Activated T-cell treated with anti-CD3 and anti-CD28 coated beads, Interleukin-2, amount 50 U/mL, for 1 hour (primary cell): ENCODE measurements around the gene SEC16B.

Experiments used
- DNase-seq: peaks from one replicate; pipeline ENCODE4 v3.0.0-alpha.2; 2020

SEC16B gene

DNA sequence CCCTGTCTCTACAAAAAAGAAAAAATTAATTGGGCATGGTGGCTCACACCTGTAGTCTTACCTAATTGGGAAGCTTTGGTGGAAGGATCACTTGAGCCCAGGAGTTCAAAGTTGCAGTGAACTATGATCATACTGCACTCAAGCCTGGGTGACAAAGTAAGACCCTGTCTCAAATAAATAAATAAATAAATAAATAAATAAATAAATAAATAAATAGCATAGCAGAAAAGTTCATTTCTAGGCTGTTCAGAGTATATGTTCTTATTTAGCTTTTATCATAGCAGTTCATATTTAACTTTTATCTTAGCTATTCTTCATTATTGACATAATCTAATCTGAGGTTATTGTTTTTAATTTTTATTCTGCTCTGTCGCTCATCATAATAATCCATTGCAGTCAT is 8.7 kb upstream of the SEC16B start:
- DNase-seq, result no peak

DNA sequence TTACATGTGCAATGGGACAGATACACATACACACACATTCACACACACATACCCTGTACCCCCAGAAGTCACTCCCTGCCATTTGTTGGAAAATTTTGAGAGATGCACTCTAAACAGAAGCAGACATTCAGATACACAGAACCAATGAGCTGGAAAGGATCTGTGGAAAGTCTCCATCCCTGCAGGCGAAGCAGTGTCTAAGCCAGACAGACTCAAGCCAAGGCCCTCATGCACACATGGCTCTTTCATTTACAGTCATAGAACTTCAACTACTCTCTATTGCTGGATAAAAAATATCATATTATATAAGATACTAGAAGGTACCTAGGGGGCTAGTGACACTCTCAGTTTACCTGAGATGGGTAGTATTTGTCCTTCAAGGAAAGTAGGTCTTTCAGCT is 7.3 kb upstream of the SEC16B start:
- no peak for DNase-seq

DNA sequence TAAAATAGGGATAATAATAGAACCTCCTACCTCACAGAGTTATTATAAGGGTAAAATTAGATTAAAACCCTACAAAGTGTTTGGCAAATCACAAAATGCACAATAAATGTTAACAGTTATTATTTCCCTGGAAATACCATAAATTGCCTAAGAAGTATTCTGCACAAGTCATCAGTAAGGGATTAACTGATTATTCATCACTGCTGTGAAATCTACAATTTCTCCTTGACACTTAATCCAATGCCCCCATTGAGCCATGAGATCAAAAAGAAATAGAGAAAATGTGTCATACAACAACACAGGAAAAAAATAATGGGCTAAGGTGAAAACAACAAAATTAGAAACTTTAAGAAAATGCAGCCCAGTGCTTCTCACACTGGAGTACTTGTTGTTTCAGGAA is 6.7 kb upstream of the SEC16B start:
- no peak for DNase-seq

DNA sequence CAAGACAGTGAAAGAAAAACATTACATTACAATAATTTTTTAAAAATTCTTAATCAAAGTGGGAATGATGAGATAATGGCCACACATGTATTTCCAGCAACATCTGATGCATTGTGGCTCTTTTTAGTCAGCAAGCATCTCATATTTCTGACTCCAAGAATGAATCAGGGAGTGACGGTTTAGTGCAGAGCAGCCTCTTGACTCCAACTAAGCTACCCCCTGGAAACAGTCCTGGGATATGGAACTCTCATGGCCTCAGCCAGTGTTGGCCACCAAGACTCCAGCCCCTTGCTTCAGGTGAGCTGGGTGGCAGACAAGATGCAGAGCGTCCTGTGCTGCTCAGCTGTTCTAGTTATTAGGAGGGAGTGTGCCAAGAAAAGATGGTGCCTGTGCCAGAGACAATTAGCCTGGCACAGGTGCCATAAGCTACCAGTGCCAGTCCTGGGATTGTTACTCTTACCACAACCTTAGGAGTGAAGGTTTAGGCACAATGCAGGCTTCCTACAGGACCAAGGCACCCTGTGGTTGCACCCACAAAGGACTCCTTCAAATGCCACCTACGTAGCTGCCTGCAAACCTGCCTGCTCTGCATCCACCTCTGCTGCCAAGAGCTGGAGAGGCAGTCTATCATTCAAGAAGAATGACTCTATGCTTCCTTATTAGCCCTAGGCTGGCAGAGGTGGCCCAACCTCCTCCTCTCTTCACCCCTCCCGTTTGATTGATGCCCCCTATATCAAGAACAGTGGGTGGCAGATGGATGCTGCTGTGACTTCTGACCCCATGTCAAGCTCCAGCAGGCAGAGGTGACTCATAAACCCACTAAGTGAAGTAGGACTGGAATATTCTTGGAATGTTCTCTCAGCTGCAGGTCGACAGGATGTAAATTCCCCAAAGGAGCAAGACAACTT is 6.0 kb upstream of the SEC16B start:
- no peak for DNase-seq

DNA sequence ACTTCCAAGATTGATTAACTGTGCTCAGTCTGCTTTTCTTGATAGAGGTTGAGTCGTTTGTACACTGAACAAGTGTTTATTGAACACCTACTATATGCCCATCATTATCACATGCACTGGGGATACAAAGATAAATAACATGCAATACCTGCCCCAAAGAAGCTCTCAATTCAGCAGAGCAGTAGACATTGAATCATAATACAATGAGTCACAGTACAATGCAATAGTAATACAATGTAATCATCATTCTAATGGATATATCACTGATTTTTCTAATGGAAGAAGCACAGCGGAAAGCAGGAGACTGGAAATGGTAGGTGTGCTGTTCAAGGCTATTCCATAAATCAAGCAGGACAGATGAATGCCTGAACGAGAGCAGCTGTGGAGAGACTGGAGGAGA is 3.7 kb upstream of the SEC16B start:
- DNase-seq, result no peak

DNA sequence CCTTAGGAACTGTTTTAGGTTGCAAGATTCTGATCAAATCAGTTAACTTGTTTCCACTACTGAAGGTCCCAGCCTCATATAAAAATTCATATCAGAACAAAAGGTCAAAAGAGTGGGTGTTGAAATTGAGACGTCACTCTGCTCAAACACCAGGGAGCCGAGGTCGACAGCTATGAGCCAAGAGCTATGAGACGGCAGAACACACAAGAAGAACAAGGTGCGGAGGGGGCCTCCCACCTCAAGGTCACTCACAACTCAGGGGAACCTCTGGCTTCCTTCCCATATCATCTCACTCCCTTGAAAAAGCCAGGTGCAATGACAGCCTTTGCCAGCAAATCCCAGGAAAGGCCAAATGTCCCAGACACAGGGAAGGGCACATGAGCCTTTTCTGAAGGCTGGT is 749 bp downstream of the SEC16B start:
- no peak for DNase-seq

DNA sequence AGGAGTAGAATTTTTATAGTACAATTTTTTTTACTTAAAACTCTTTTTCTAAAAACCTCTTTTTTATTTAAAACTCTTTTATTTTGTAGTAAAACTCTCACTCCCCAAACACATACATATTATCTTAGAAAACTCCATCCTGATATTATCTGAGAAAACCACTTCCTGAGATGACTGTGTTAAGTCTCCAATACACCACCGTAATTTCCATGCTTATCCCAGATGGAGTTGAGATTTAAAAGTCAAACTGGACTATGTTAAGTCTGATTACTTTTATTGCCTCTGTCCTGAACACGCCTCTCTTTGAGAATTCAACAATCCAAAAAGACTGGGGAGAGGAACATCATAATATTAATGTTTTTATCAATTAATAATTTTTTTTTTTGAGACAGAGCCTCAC is 3.7 kb downstream of the SEC16B start:
- no peak for DNase-seq

DNA sequence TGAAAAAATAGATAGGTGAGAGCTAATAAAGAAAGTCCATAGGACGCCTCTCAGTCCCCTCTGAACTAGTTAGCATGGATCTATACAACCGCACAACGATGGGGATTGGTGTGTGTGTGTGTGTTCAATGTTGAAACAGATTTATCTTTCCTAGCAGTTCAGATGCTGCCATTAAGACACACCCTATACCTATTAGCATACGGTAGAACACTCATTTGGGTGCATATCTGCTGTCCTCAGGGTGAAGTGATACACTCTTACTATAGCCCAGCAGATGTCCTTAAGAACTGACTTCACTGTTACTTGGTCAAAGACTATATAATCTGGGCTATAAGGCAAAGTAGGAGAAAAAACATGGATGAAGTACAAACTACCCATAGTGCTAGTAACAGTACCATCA is 4.6 kb downstream of the SEC16B start:
- no peak for DNase-seq

DNA sequence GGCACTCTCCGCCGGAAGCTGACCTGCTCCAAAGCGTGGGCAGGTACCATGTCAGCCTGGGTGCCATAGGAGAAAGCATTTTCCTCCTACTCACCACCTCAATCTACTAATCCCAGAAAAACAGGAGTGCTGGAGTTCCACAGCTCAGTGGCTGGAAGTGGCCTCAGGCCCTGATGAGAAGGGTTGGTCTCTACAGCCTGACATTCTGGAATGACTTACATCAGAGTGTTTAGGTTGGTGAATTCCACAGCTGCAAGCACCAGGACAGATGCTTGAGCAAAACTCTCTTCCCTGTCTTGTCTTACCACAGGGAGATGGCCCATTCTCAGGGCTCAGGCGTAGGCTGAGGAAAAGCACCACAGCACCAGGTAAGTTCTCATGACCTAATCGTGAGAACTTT is 5.5 kb downstream of the SEC16B start:
- DNase-seq, result no peak

DNA sequence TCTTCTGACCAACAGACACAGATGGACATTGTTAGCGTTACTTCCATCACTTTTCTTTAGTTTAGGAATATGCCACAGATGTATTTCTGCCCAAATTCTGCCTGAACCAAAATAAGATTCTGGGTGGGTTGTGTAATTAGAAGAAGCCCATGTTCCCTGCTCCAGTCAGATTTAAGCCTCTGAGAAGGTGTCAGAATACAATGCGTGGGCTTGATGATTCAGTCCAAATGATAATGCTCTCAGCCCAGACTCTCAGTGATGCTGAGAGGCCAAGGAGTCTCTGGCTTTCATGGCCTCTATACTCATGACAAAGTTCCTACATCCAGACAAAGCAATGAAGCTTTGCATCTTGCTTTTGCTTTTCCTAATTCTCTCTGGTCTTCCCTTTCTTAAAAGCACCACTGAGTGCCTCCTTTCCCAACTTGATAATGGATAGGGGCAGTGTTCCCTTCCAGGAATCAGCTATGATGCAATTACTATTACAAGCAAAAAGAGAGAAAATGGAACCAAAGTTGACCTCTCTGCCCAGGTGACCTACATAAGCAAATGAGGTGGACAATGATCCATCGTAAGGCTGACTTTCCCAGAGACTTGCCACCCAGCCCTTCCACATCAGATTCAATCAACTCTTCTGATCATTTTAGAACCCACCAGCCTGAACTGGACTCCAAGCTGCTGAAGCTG is 8.8 kb downstream of the SEC16B start:
- DNase-seq, result no peak

DNA sequence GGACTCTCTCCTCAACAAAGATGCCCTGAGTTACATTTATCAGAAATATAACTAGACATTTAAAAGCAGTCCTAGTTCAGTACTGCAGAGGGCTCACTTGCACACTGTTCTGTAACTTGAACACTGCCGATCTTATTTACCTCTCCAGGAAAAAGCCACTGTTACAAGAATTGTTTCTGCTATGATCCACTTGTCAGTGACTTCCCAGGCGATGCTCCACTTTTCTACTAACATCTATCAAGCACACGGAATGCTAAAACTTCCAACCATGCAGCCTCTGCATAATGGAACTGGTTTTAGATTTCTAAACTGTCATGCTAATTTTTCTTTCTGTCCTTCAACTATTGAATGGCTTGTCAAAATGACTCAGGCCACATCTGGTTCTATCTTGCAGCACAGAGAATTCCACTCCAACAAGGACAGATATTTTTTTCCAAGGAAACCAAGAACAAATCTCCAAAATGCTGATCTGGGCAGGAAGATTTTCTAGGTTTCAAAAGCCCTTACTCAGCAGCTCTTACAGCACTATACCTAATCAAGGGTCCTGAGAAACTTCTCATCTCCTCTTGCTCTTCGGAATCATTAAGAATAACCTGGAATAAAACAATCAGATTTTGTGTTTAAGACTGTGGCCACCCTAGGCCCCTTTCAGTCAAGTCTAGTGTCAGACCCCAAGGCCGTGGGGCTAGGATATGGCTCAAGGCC is 9.9 kb downstream of the SEC16B start:
- DNase-seq, result no peak

DNA sequence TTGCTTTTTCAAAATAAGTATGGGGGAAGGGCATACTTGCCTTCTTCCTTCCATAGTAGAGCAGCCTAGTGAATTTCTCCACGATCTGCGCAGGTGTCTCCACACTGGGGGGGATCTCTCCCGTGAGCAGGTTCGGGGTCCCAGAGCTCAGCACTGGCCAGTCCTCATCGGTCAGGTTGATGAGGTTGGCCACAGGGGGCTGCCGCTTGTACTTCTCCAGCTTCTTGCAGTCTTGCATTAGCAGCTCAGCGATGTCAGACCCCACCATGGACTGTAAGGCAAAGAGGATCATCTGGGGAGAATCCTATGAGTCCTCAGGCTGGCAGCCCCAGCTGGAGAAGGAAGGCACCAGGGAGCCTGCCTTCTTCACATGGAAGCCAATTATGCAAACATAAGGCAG is 11.8 kb downstream of the SEC16B start:
- DNase-seq, result no peak

DNA sequence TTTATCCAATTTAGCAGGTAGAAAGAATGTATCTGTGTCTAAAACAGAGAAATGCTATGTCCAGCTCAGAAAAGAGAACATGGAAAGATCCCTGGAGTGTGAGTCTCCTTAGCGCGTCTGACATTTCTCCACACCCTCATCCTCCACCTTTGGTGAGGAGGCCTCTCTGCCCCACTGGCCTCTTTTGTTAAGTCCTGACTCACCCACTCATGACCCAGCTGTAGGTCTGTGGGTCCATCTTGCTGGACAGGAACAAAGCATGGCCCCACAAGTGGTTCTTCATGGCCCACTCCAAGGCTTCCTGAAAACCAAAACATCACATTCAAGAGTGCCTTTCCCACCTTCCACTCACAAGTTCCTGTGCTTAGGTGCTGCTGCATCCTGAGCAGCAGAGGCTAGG is 15.8 kb downstream of the SEC16B start:
- DNase-seq, result no peak

DNA sequence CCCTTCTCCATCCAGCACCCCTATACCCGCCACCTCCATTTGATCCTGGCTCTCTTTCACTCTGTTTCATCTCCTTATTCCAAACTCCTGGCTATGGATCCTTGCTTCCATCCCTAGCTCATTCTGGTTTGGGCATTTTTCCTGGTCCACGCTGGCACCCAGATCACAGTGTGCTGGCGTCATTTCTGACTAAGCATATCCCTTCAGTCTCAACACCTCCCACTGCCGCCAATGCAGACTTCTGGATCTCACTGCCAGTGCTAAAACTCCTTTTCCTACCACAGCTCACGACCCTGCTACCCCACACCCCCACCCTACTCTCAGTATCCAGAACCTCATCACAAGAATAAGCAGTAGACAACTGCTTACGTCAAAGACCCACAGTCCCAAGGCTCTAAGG is 16.3 kb downstream of the SEC16B start:
- no peak for DNase-seq

DNA sequence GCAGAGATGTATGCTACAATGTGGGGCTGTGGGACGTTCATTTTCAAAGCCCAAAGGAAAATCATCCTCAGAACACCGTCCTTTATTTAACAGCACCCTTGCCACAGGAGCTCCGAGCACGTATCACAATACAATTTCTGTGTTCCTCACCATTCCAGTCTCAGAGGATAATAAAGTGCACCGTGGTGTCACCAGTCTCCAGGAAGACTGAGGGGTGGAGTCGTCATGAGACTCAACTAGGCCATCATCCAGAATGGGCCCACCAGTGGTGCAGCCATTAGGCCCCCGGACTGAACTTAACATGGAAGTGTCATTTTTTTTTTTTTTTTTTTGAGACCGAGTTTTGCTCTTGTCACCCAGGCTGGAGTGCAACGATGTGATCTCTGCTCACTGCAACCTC is 17.2 kb downstream of the SEC16B start:
- DNase-seq, result no peak

DNA sequence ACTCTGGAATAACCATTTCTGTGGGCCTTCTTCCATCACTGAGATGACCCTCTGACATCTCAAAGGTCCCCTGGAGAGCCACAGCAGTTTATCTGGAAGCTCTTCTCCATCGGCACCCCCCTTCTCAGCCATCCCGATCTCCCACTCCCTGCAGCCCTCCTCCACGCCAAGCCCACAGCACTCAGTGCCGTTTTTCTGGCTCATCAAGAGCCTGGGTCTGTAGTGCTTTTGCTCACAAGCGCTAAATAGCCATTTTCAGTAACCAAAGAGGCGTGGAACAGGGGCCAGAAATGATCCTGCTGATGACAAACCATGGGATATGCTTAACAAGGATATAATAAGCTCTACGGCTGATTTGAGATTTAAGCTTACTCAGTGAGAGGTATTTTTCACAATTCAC is 17.6 kb downstream of the SEC16B start:
- DNase-seq, result no peak

DNA sequence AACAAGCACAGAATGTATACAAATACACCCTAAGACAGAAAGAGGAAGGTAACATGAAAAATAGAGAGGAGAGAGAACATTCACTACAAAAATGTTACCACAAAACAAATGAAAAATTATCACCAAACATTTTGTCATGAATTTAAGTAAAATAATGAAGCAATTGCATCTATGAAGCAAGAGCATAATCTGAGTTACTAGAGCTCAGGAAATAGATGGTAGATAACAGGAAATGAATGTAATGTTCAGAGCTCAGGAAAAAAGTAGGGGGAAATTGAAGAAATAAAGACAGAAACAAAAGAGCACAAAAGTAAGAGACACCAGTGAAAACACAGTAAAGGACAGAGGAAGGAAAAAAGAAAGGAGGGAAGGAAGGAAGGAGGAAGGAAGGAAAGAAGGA is 19.4 kb downstream of the SEC16B start:
- no peak for DNase-seq

DNA sequence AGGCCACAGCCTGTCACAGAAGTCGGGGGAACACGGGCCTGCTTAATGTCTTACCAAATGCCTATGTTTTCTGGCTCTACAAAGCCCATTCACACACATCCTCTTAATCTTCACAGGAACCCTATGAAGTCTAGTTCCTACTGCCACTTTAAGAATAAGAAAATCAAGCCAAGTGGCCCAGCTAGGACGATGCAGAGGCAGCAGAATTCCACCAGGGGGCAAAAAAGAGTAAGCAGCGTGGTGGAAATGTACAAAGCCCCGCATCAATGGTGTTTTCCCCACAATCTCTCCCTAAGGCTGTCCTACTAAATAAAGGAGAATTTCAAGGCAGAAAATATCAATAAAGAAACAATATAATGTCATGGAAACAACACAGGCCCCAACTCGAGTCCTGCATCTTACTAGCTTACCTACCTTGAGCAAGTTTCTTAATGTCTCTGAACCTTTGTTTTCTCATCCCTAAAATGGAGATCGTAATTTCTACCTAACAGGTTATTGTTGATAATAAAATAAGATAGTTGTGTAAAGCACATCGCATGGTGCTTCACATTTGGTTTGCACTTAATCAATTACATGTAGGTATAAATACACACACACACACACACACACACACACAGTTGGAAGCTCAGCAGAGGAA is 21.4 kb downstream of the SEC16B start:
- no peak for DNase-seq

DNA sequence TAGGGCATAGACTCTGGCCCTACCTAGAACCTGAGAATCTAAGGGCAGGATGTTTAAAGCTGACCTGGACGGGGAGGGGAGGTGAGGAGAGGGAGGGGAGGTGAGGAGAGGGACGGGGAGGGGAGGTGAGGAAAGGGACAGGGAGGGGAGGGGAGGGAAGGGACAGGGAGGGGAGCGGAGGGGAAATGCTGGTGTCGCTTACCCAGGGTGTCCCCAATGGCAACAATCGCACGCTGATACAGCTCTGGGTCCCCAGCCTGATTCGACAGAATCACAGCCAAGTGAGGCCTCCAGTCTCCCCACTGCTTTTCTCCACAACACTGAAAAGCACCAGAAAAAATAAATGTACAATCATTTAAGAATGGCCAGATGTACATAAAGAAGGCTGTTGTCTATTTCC is 22.2 kb downstream of the SEC16B start:
- DNase-seq, result no peak

DNA sequence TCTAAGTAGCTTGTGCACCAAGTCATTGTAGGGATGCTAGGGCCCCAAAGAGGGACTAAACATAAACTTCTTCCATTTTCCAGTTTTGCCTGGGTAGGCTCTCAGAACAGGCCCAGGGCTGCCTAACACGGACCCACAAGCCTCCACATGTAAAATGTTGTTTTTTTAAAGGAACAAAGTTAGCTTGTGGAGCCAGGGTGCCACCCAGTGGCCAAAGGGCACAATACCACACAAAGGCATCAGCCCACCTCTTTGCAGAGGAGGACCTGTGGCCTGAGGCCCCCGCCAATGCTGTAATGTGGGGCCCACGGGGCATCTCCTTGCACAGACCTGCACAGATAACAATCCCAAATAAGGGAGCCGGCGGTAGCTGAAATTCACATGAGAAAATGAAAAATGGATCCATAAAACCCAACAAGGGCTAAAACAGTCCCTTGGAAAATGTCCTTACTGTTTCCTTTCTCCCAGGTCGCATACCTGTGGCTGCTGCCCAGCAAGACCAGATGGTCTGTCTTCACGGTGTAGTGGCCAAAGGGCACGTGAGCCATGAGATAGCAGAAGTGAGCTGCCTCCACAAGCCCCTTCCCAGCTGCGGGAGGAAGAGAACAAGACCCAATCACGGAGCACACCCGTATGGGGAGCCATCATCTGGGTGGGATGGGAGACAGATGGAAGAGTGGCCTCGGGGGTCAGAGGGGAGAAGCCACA is 23.8 kb downstream of the SEC16B start:
- DNase-seq, result no peak

DNA sequence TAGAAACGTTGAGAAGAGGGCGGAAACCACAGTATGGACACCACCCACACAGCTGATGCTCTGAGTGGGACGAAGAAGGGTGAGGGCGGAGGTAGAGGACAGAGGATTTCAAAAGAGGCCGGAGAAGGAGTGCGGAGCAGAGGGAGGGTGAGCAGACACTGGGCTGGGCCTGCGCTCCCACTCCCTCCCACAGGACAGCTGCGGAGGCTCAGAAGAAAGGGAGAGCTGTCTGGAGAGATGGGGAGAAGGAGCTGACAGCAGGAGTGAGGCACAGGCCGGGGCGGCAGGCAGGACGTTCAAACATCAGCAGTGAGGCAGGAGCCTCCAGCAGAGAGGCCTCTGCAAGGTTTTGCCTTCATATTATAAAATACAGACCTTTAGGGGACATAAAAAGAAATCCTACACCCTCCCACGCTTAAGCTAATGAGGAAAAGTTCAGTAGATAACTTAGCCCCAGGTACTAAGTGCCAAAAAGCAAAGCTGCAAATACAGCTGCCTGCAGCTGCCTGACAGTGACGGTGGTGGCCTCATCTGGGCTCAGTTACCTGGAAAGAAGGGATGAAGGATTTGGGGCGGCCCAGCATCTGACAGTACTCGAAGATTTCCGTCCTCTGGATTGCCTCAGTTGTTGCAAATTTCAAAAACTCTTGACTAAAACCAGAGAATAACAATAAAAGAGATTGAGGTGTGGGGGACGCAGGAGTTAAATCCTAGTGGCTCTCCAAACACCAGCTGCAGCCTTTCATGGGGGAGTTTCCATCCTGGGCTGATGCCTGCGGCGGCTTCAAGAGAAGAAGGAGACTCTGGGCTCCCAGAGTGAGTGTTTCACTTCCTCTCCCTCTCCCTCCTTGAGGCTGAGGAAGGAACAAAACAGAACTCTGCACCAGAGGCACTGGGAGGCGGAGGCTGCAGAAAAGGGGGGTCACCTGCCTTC is 25.6 kb downstream of the SEC16B start:
- DNase-seq, result no peak

DNA sequence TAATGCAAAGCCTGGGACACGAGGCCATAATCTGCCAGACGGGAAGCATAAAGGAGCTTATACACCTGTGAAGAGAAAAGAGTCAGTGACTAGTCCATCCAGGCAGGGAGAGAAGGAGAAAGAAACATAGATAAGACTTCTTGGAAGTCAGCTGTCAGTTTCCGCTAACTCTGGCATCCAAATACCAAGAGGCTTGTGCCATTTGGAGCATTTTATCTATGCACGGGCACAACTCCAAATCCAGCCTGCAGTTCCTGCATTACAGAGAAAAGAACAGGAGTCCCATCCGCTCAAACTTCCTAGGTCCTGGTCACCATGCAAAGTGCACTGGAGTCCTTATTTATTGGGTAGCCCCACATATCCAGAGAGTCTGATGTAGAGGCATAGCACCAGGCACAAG is 27.9 kb downstream of the SEC16B start:
- no peak for DNase-seq
